Measurements from ENCODE around the gene MCTP1. TPM values are rescaled to one million over a fixed set of nuclear protein-coding genes. Genes with fewer than 3 reads are reported as not detected.

Gene MCTP1
- total RNA-seq, 2 experiments from 2014 or later, result not detected

DNA sequence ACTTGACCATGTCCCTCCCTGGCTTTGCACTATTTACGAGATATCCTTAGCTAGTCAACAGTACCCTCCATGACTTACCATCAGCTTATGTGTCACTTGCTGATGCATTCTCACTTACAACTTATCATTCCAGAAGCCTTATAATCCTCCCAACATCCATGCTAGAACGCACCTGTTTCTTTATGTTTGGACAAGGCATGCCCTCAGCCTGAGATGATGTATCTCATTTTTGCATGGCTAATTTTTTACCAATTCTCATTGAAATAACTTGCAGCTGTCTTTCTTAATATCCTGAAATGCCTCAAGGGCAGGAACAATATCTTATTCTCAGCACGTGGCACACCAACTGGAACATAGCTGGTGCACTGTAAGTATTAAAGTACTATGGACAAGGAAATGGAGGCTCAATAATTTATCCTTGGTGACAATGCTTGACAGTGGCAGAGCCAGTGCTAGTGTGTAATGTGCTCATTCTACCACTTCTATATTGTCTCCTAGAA lies 384.8 kb downstream of the MCTP1 start:
- no peaks in the 10 kb centered on the region for H3K4me1 ChIP-seq (ENCODE audit: insufficient read depth, low read length, poor library complexity, severe bottlenecking)
- H3K9me3 ChIP-seq (ENCODE audit: low read length), result no peaks in the 10 kb centered on the region
- no peak overlapping the region for H2AFZ ChIP-seq (ENCODE audit: low read length)
- H3K79me2 ChIP-seq (ENCODE audit: insufficient read depth, low read depth, low read length), result no peaks in the 10 kb centered on the region
- intact Hi-C loops (cut with micrococcal nuclease; ENCODE audit: unreplicated experiment), result no loop called here
- H3K9me2 ChIP-seq (ENCODE audit: insufficient read depth, low read length), result no peaks in the 10 kb centered on the region
- H3K27ac ChIP-seq (ENCODE audit: low read depth, low read length, poor library complexity, severe bottlenecking), result no peak overlapping the region
- ChIA-PET POLR2A (interaction anchor here (0.6 kb wide), 1 partner anchor 15 kb away, joined by 4 read pairs; no protein-coding TSS in a partner anchor), CTCF (ENCODE audit: unreplicated experiment) (no interaction called here)
- no peak for DNase-seq (ENCODE audit: low spot score)
- H3K4me3 ChIP-seq (ENCODE audit: low read depth, low read length, poor library complexity, severe bottlenecking), result no peak overlapping the region
- no peaks in the 10 kb centered on the region for H4K20me1 ChIP-seq (ENCODE audit: insufficient read depth, low read length)
- no peak overlapping the region for H3K4me2 ChIP-seq (ENCODE audit: low read length)
- no TSS peak for BruUV-seq (replicated peaks)
- TF ChIP-seq, protein P1, sequence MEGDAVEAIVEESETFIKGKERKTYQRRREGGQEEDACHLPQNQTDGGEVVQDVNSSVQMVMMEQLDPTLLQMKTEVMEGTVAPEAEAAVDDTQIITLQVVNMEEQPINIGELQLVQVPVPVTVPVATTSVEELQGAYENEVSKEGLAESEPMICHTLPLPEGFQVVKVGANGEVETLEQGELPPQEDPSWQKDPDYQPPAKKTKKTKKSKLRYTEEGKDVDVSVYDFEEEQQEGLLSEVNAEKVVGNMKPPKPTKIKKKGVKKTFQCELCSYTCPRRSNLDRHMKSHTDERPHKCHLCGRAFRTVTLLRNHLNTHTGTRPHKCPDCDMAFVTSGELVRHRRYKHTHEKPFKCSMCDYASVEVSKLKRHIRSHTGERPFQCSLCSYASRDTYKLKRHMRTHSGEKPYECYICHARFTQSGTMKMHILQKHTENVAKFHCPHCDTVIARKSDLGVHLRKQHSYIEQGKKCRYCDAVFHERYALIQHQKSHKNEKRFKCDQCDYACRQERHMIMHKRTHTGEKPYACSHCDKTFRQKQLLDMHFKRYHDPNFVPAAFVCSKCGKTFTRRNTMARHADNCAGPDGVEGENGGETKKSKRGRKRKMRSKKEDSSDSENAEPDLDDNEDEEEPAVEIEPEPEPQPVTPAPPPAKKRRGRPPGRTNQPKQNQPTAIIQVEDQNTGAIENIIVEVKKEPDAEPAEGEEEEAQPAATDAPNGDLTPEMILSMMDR (conservative IDR thresholded peaks at IDR 0.05; ENCODE audit: low read length), result no peak
- TF ChIP-seq EZH2phosphoT487 (IDR thresholded peaks at IDR 0.05; ENCODE audit: borderline replicate concordance, low read depth, low read length), result no peak
- no peaks in the 10 kb centered on the region for H3K36me3 ChIP-seq (ENCODE audit: insufficient read depth, low read length)

DNA sequence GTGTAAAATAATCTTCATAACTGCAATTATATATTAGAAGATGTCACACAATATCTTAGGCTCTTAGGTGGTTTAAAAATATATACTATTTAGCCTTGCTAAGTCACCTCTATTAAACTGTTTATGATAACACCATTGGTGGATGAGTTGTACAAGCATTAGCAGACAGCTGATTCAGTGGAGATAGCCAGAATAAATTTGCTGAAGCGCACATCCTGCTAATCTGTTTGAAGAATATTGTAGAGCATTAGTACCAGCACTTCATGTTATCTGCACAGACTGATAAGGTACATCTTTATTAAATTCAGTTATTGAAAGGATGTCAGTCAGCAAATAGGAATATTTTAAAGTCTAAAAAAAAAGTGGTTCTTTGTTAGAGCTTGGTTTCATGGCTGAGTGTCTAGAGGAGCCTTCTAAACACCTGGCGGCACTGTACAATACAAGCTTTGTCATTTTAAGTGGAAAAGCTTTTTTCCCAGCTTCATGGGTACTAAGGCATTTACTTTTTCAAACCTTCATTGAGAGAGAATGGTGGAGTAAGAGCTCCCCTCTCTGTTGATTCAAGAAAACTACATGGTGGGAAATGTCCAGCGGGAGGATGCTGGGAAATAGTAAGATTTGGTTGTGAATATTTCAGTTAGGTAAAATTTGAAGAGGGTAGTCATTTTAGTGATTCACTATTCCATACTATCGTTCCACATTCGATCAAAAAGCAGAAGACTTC lies 391.3 kb downstream of the MCTP1 start:
- DNase-seq (ENCODE audit: low spot score), result peak; percentile 4
- ChIA-PET CTCF (ENCODE audit: unreplicated experiment) (no interaction called here), POLR2A (no interaction called here)
- intact Hi-C loops (cut with micrococcal nuclease; ENCODE audit: unreplicated experiment), result no loop called here
- Histone ChIP-seq H3K79me2 (ENCODE audit: insufficient read depth, low read depth, low read length) (no peaks in the 10 kb centered on the region), H3K4me2 (ENCODE audit: low read length) (no peak overlapping the region), H4K20me1 (ENCODE audit: insufficient read depth, low read length) (no peaks in the 10 kb centered on the region), H3K4me1 (ENCODE audit: insufficient read depth, low read length, poor library complexity, severe bottlenecking) (no peaks in the 10 kb centered on the region), H3K36me3 (ENCODE audit: insufficient read depth, low read length) (no peaks in the 10 kb centered on the region), H2AFZ (ENCODE audit: low read length) (no peak overlapping the region), H3K9me2 (ENCODE audit: insufficient read depth, low read length) (no peaks in the 10 kb centered on the region), H3K4me3 (ENCODE audit: low read depth, low read length, poor library complexity, severe bottlenecking) (no peak overlapping the region), H3K9me3 (ENCODE audit: low read length) (no peaks in the 10 kb centered on the region), H3K27ac (ENCODE audit: low read depth, low read length, poor library complexity, severe bottlenecking) (no peak overlapping the region)
- no TSS peak for BruUV-seq (replicated peaks)
- TF ChIP-seq, protein P1 (conservative IDR thresholded peaks at IDR 0.05; ENCODE audit: low read length), result peak; percentile 53
- no peak for TF ChIP-seq EZH2phosphoT487 (IDR thresholded peaks at IDR 0.05; ENCODE audit: borderline replicate concordance, low read depth, low read length)

DNA sequence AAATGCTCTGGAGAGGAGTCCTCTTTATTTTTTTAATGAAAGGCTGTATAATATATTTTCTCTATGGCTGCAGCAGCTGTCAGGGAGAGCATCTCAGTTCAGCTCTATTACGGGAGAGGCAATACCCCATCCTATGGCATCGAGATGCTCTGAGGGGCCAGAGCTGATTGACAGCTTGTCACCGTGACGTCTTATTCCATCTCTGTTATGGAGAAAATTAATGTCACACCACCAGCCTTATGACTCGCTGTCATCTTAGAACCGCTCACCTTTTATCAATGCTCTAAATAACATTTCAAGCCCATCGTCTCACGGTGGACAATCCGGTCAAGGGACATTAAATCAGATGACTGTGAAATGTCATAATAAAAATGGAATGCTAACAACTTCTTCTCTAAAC lies 392.9 kb downstream of the MCTP1 start:
- no peak for DNase-seq (ENCODE audit: low spot score)
- H3K9me2 ChIP-seq (ENCODE audit: insufficient read depth, low read length), result no peaks in the 10 kb centered on the region
- intact Hi-C loops (cut with micrococcal nuclease; ENCODE audit: unreplicated experiment), result no loop called here
- no TSS peak for BruUV-seq (replicated peaks)
- no peaks in the 10 kb centered on the region for H3K79me2 ChIP-seq (ENCODE audit: insufficient read depth, low read depth, low read length)
- H3K4me2 ChIP-seq (ENCODE audit: low read length), result no peak overlapping the region
- no peaks in the 10 kb centered on the region for H4K20me1 ChIP-seq (ENCODE audit: insufficient read depth, low read length)
- POLR2A ChIA-PET, result no interaction called here
- H2AFZ ChIP-seq (ENCODE audit: low read length), result no peak overlapping the region
- H3K36me3 ChIP-seq (ENCODE audit: insufficient read depth, low read length), result no peaks in the 10 kb centered on the region
- no peaks in the 10 kb centered on the region for H3K9me3 ChIP-seq (ENCODE audit: low read length)
- no peak overlapping the region for H3K4me3 ChIP-seq (ENCODE audit: low read depth, low read length, poor library complexity, severe bottlenecking)
- TF ChIP-seq EZH2phosphoT487 (IDR thresholded peaks at IDR 0.05; ENCODE audit: borderline replicate concordance, low read depth, low read length), result no peak
- TF ChIP-seq, protein P1 (conservative IDR thresholded peaks at IDR 0.05; ENCODE audit: low read length), result no peak
- H3K27ac ChIP-seq (ENCODE audit: low read depth, low read length, poor library complexity, severe bottlenecking), result no peak overlapping the region
- H3K4me1 ChIP-seq (ENCODE audit: insufficient read depth, low read length, poor library complexity, severe bottlenecking), result no peaks in the 10 kb centered on the region
- CTCF ChIA-PET (ENCODE audit: unreplicated experiment), result no interaction called here
